ENCODE data around the gene CUL5. TPM values are rescaled to one million over a fixed set of nuclear protein-coding genes. Genes with fewer than 3 reads are reported as not detected.

The CUL5 gene
- polyA plus RNA-seq, 1 donor from 2014 or later: 40.2 TPM

- H3K4me3 ChIP-seq (ENCODE audit: low read length): no peak overlapping the region
- no peaks in the 10 kb centered on the region for H3K9me3 ChIP-seq (ENCODE audit: low read length)
- H3K36me3 ChIP-seq (ENCODE audit: insufficient read depth, low read length): peaks cover 4% of the 10 kb centered on the region
Measured at GRCh38 chr11:108147150-108147549, 138.5 kb downstream of the CUL5 start.

GRCh38 chr11:108148556-108148955 is 139.9 kb downstream of the CUL5 start:
- Histone ChIP-seq H3K79me2 (replicated peaks; ENCODE audit: insufficient read depth, low read length) (no peaks in the 10 kb centered on the region), H4K20me1 (ENCODE audit: insufficient read depth) (no peaks in the 10 kb centered on the region), H3K9ac (ENCODE audit: low read length) (no peak overlapping the region), H3K9me2 (ENCODE audit: insufficient read depth, low read length) (no peaks in the 10 kb centered on the region), H3K27me3 (ENCODE audit: insufficient read depth, low read depth, low read length) (no peaks in the 10 kb centered on the region), H3K9me3 (ENCODE audit: low read length) (no peaks in the 10 kb centered on the region), H3K36me3 (ENCODE audit: insufficient read depth, low read length) (peaks cover 4% of the 10 kb centered on the region), H2AFZ (ENCODE audit: low read depth, low read length) (no peak overlapping the region), H3K27ac (ENCODE audit: low read length) (no peak overlapping the region), H3K4me3 (ENCODE audit: low read length) (no peak overlapping the region), H3K4me2 (ENCODE audit: low read length) (no peak overlapping the region), H3F3A (ENCODE audit: insufficient read depth, low read length, poor library complexity, severe bottlenecking) (no peaks in the 10 kb centered on the region)
- TF ChIP-seq, protein P1, sequence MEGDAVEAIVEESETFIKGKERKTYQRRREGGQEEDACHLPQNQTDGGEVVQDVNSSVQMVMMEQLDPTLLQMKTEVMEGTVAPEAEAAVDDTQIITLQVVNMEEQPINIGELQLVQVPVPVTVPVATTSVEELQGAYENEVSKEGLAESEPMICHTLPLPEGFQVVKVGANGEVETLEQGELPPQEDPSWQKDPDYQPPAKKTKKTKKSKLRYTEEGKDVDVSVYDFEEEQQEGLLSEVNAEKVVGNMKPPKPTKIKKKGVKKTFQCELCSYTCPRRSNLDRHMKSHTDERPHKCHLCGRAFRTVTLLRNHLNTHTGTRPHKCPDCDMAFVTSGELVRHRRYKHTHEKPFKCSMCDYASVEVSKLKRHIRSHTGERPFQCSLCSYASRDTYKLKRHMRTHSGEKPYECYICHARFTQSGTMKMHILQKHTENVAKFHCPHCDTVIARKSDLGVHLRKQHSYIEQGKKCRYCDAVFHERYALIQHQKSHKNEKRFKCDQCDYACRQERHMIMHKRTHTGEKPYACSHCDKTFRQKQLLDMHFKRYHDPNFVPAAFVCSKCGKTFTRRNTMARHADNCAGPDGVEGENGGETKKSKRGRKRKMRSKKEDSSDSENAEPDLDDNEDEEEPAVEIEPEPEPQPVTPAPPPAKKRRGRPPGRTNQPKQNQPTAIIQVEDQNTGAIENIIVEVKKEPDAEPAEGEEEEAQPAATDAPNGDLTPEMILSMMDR (IDR thresholded peaks at IDR 0.05; ENCODE audit: poor library complexity, severe bottlenecking): no peak
- TF ChIP-seq REST (IDR thresholded peaks at IDR 0.05; ENCODE audit: borderline replicate concordance): no peak
- no peak for TF ChIP-seq SMC3 (conservative IDR thresholded peaks at IDR 0.05; ENCODE audit: poor library complexity)
- TF ChIP-seq EP300 (conservative IDR thresholded peaks at IDR 0.05; ENCODE audit: poor library complexity, severe bottlenecking): no peak
- TF ChIP-seq RAD21 (conservative IDR thresholded peaks at IDR 0.05): no peak
- TF ChIP-seq MXI1 (conservative IDR thresholded peaks at IDR 0.05; ENCODE audit: poor library complexity, severe bottlenecking): no peak
- no peak for TF ChIP-seq POLR2AphosphoS5 (IDR thresholded peaks at IDR 0.05)

More at GRCh38 chr11:108147150-108147549, 138.5 kb downstream of the CUL5 start:
- no peak for TF ChIP-seq MXI1 (conservative IDR thresholded peaks at IDR 0.05; ENCODE audit: poor library complexity, severe bottlenecking)
- no peak for TF ChIP-seq POLR2AphosphoS5 (IDR thresholded peaks at IDR 0.05)
- TF ChIP-seq EP300 (conservative IDR thresholded peaks at IDR 0.05; ENCODE audit: poor library complexity, severe bottlenecking): no peak
- no peak for TF ChIP-seq EZH2 (IDR thresholded peaks at IDR 0.05; ENCODE audit: borderline replicate concordance, insufficient read depth, low read length, poor library complexity, severe bottlenecking)
- no peak for TF ChIP-seq REST (IDR thresholded peaks at IDR 0.05; ENCODE audit: borderline replicate concordance)
- no peak for TF ChIP-seq SMC3 (conservative IDR thresholded peaks at IDR 0.05; ENCODE audit: poor library complexity)
- TF ChIP-seq, protein P1 (IDR thresholded peaks at IDR 0.05; ENCODE audit: poor library complexity, severe bottlenecking): no peak
- no peak for TF ChIP-seq TAF1 (IDR thresholded peaks at IDR 0.05; ENCODE audit: low read depth)
- TF ChIP-seq RAD21 (conservative IDR thresholded peaks at IDR 0.05): no peak
- H4K20me1 ChIP-seq (ENCODE audit: insufficient read depth): no peaks in the 10 kb centered on the region
- H3F3A ChIP-seq (ENCODE audit: insufficient read depth, low read length, poor library complexity, severe bottlenecking): no peaks in the 10 kb centered on the region
- H3K4me2 ChIP-seq (ENCODE audit: low read length): no peak overlapping the region
- no peak overlapping the region for H3K27ac ChIP-seq (ENCODE audit: low read length)
- no peak overlapping the region for H2AFZ ChIP-seq (ENCODE audit: low read depth, low read length)
- no peaks in the 10 kb centered on the region for H3K27me3 ChIP-seq (ENCODE audit: insufficient read depth, low read depth, low read length)
- no peaks in the 10 kb centered on the region for H3K79me2 ChIP-seq (replicated peaks; ENCODE audit: insufficient read depth, low read length)
- no peaks in the 10 kb centered on the region for H3K9me2 ChIP-seq (ENCODE audit: insufficient read depth, low read length)
- no peak overlapping the region for H3K9ac ChIP-seq (ENCODE audit: low read length)
